ENCODE results near the gene C5orf15.
"Not testable (repeated sequence)": the region's sequence is repeated elsewhere in the genome, so short reads cannot be mapped to it uniquely, and the experiment has no call there.

The C5orf15 gene

DNA sequence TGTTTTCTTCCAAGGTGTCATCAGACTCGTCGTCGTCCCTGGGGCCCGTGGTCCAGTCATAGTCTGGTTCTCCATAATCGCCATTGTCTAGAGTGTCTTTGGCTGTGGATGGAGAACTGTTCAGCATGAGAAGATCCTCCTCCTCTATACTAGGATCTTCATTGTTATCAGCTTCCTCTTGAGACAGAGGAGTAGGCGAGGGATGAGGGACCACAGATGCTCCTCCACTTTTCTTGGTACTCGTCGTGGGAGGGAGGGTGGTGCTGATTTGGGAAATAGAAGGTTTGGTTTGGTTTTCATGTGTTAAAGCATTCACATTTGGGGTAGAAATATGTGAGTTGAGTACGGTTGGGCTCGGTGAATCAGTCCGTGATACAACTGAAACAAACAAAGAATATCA, 8.8 kb downstream of the C5orf15 start:
- no peak for DNase-seq

DNA sequence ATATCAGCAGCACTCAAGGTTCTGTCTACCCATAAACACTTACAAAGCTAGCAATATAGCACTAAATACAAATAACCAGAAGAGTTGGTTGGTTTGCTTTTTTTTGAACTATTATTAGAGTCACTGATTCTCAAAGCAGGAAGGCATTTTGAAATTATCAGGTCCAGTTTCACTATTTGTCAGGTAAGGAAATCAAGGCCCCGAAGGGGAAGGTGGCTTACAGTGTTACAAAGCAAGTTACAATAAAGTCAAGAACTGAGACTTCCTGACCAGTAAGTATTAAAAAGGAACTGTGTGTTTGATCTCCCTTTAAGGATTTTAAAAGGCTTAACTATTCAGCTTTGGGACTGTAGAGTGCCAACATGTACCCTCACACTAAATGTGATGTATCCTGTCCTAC, 10.8 kb downstream of the C5orf15 start:
- no peak for DNase-seq

- DNase-seq: no peak
These were observed 11.3 kb downstream of the C5orf15 start for GRCh38 chr5:133957080-133957479.

DNA sequence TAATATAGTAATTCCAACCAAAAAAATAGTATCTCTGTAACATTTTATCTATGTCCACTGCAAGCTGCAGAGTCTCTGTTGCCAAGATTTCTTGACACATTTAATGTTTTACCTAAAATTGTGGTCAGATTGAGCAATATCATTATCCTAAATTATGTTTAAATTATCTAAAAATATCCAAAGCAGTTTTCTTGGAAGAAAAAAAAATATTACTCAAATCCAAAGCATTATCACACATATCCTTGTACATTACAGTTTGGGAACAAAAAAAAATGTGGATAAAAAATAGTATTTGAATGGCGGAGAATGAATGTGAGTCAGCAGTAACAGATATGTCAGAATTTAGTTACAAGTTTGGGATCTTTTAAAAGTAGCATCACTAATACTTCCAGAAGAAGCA, 12.2 kb downstream of the C5orf15 start:
- DNase-seq: not testable (repeated sequence)

DNA sequence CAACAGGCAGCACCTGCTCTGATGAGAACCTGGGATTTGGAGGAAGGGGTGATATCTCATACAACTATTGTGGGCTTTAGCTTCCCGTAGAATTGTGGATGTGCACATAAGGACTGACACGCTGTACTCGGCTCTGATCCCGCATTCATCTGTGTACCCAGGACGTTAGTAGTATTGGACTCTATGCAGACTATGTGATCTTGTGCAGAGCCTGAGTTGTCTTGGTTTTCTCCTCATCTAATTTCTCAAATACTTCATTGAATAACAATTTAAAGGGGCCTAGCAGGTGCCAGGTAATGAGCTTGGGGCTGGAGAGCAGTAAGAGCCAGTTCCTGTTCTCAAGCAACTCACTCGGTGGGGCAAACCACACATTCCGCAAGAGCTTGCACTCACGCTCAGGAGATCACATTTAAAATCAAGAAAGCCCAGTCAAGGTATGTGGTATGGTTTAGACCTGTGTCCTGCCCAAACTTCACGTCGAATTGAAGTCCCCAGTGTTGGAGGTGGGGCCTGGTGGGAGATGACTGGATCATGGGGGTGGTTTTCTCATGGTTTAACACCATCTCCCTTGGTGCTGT, 14.8 kb downstream of the C5orf15 start:
- DNase-seq: no peak

DNA sequence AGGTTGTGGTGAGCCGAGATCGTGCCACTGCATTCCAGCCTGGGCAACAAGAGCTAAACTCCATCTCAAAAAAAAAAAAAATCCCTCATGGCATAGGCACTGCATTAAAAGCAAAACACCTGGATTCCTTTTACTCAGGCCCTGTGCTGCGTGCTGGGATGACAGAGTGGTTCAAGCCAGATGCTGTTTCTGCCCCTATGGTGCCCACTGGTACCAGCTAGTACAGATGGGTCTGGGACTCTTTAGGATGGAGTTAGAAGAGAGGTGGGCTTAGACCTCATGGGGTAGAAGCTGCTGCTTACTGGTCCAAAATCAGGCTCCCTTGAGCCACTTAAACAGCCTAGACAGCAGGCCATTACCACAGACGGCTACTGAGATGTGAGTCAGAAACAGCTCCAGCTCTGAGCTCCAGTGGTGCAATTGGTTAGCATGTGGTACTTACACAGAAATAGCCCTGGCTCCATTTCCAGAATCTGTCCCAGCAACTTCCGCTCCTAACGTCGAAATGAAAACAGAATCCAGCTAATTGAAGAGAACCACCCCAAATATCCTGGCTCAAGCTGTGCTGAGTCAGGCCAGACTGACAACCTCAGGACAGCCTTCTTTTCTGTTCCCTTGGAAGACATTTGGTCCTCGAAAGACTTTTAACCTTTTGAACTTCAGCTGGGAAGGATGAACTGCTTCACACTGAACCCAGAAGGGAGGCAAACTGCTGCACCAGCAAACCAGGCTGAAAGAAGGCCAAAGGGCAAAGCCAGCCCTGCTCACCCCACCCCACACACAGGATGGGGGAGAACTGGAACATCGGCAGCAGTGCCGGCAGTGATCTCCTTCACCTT, 15.5 kb downstream of the C5orf15 start:
- no peak for DNase-seq

- no peak for DNase-seq
These were observed 17.4 kb downstream of the C5orf15 start for GRCh38 chr5:133950821-133951612.

DNA sequence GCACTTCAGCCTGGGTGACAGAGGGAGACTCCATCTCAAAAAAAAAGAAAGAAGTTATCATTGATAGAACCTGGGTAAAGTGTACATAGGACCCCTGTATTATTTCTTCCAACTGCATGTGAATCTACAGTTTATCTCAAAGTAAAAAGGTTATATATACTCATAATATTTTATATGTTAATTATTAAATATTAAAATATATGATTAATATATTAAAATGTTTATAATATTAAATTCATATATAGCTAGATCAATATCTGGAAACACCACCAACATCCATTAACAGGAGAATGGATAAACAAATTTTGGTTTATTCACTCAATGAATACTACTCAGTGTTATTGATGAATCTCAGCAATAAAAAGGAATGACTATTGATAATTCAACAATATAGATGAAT, 19.7 kb downstream of the C5orf15 start:
- DNase-seq: no peak

DNA sequence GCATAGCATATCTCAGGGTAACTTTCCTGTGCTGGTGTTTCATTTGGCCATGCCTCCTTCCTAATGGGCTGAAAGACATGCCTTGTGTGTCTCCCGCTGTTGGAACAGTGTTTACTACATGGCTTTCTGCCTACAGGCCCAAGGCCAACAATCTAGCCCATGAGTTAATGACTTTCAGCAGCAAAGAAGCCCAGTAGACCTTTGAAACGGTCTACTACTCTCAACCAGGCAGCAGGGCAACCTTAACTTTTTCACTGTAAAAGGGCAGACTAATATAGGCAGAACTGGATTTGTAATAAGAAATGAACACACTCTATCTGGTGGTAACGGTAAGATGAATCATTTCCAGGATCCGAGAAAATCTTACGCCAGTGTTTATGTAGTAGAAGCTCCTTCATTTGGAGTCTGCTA, 21.0 kb downstream of the C5orf15 start:
- no peak for DNase-seq

DNA sequence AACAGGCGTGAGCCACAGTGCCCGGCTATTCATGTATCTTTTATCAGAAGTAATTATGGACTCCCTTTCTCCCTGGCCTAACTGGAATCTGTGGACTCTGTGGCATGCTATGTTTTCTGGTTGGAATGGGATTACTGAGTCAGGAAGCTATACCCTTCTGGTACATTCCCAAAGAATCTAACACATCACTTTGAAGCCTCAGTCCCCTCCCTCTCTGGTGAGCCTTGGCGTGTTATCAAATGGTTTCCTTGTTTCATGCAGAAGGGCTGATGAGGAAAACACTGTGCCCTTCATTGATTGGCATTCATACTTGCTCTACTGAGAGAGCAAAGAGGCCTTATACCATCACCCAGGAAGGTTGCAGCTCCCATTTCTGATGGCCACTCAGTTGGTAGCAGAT, 22.9 kb downstream of the C5orf15 start:
- no peak for DNase-seq

GRCh38 chr5:133944263-133945185, 23.9 kb downstream of the C5orf15 start:
- DNase-seq: peak; percentile 42

DNA sequence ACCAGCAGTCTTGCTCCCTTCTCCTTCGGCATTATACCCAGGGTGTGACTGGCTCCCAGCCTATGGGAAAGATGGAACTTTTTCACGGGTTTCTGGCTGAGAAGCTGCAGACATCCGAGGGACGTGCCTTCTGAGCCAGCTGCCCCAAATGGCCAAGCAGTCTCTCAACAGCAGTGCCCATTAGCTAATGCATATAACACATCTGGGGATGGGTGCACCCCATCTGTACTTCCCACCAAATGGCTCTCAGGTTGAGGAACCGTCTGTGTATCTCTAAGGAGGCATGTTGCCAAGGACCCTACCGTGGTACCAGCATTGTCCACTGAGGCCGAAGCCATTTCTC, 25.0 kb downstream of the C5orf15 start:
- DNase-seq: no peak

- DNase-seq: no peak
These were observed 25.6 kb downstream of the C5orf15 start for GRCh38 chr5:133942614-133943474.

GRCh38 chr5:133941456-133942196, 26.8 kb downstream of the C5orf15 start:
- no peak for DNase-seq

DNA sequence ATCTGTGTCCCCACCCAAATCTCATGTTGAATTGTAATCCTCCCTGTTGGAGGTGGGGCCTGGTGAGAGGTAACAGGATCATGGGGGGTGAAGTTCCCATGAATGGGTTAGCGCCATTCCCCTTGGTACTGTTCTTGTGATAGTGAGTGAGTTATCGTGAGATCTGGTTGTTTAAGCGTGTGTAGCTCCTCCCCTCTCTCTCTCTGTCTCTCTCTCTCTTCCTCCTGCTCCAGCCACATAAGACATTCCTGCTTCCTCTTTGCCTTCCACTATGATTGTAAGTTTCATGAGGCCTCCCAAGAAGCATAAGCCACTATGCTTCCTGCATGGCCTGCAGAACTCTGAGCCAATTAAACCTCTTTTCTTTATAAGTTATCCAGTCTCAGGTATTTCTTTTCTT, 28.8 kb downstream of the C5orf15 start:
- no peak for DNase-seq

DNA sequence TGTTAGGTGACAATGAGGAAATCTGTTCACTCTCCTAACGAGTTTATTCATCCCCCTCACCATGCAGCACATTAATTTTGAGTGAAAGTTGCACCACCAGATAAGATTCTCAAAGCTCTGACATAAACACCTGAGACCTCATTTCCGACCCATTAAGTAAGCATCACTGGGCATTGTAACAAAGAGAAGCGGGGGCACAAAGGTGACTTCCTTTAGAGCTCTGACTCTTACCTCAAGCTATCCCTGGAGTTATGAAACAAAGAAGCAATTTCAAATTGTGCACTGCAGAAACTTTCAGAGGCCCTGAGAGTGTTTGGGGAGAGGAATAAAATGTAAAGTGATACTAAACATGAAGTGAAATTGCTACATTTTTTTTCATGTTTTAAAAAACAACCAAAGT, 29.5 kb downstream of the C5orf15 start:
- DNase-seq: no peak

DNA sequence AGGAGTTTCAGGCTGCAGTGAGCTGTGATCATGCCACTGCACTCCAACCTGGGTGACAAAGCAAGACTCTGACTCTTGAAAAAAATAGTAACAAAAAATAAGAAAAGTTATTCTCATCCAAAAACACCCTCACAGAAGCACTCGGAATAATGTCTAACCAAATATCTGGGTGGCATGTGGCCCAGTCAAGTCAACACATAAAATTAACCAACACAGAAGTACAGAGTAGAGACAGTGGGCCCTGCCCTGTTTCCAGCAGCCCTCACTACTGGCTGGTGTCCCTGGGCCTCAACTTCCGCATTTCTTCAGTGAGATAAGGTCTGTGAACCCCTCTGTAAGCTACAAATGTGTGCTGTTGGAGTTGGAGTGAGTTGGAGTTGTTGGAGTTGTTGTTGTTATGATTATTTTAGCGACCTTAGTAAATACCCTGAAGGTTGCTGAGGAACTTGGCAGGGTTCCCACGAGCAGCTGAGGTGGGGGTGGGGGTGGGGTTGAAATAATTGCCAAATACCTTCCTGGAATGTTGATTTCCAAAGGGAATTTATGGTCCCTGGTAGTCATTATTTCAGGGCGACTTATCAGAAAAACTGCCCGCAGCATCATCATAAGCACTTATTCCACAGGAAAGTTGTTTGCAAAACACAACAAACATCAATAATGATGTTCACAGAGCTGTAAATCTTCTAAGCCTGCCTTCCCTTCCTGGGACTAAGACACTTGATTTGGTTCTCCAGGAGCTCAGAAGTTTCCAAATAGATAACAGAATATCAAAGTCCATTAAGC, 30.2 kb downstream of the C5orf15 start:
- DNase-seq: no peak

DNA sequence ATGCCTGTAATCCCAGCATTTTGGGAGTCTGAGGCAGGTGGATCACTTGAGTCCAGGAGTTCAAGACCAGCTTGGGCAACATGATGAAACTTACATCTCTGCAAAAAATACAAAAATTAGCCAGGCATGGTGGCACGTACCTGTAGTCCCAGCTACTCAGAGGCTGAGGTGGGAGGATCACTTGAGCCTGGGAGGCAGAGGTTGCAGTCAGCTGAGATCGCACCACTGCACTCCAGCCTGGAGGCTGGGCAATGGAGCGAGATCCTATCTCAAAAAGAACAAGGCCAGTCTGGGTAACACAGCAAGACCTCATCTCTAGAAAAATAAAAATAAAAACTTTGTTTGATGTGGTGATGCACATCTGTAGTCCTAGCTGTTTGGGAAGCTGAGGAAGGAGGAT, 30.8 kb downstream of the C5orf15 start:
- not testable (repeated sequence) for DNase-seq

DNA sequence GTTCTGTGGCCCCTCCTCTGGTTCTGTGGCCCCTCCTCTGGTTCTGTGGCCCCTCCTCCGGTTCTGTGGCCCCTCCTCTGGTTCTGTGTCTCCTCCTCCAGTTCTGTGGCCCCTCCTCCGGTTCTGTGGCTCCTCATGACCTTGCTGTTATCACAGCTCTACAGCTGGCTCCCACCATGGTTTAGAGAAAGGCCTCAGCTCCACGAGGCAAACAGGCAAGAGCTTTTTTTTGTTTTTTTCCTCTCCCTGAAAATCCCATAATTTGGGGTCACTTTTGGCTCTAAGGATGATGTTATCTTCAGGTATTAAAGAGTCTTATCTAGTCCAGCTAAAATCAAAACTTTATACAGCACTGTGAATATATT, 31.8 kb downstream of the C5orf15 start:
- no peak for DNase-seq

GRCh38 chr5:133935991-133936650, 32.3 kb downstream of the C5orf15 start:
- not testable (repeated sequence) for DNase-seq

Measured in NCI-H1105 (cell line).